ENCODE results near the gene ZBTB45. TPM values are rescaled to one million over a fixed set of nuclear protein-coding genes. Genes with fewer than 3 reads are reported as not detected.

Gene ZBTB45
- polyA plus RNA-seq, 1 experiment: 9.5 TPM

DNA sequence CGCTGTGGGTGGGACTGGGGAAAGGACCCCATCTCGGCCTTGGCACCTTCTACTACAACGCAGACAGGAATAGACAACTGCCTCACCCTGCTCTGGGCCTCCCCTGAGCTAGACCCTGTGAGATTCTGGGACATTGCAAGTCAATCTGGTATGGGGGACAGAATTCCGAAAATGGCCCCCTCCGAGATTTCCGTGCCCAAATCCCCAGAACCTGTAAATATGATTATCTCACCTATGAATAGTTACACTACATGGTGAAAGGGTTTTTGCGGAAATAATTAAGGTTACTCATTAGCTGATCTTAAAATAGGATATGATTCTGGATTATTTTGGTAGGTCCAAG, 618 bp upstream of the ZBTB45 start:
- no peak for DNase-seq (ENCODE audit: low read depth)
- Histone ChIP-seq H3K36me3 (ENCODE audit: control insufficient read depth, insufficient read depth, low read length) (peaks cover 9% of the 10 kb centered on the region), H3K4me3 (ENCODE audit: low read depth, low read length) (peak overlapping the region; percentile 73), H3K27me3 (ENCODE audit: control insufficient read depth, insufficient read depth, low read length) (no peaks in the 10 kb centered on the region)
- CTCF ChIA-PET: interaction anchor here (0.7 to 5.4 kb wide), 31 partner anchors 11 to 220 kb away, joined by 3 to 66 read pairs (median 4); partner anchors contain the start of genes CHMP2A, TRIM28, UBE2M and ZNF324B
- POLR2A ChIA-PET: interaction anchor here (0.7 to 1.3 kb wide), 2 partner anchors 24 to 39 kb away, joined by 3 to 8 read pairs; partner anchors contain the start of gene TRIM28
- TF ChIP-seq, protein P1, sequence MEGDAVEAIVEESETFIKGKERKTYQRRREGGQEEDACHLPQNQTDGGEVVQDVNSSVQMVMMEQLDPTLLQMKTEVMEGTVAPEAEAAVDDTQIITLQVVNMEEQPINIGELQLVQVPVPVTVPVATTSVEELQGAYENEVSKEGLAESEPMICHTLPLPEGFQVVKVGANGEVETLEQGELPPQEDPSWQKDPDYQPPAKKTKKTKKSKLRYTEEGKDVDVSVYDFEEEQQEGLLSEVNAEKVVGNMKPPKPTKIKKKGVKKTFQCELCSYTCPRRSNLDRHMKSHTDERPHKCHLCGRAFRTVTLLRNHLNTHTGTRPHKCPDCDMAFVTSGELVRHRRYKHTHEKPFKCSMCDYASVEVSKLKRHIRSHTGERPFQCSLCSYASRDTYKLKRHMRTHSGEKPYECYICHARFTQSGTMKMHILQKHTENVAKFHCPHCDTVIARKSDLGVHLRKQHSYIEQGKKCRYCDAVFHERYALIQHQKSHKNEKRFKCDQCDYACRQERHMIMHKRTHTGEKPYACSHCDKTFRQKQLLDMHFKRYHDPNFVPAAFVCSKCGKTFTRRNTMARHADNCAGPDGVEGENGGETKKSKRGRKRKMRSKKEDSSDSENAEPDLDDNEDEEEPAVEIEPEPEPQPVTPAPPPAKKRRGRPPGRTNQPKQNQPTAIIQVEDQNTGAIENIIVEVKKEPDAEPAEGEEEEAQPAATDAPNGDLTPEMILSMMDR (IDR thresholded peaks at IDR 0.05; ENCODE audit: insufficient read depth, low read depth, low read length): no peak

DNA sequence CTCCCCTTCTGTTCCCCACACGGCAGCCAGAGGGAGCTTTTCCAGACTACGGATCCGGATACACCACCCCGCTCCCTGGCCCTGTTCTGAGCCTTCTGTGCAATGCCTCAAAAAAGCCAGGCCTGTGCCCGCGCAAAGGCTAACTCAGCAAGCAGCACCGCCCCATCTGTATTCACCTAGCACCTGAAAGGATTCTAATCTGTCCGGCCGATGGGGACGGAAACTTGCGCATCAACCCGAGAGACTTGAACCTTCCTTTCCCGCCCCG, 589 bp downstream of the ZBTB45 start:
- H3K27me3 ChIP-seq (ENCODE audit: control insufficient read depth, insufficient read depth, low read length): no peaks in the 10 kb centered on the region
- TF ChIP-seq, protein P1 (IDR thresholded peaks at IDR 0.05; ENCODE audit: insufficient read depth, low read depth, low read length): peak; percentile 90; the same call in 1 of the 2 replicates
- peak; percentile 8 for DNase-seq (ENCODE audit: low read depth)
- CTCF ChIA-PET: interaction anchor here (0.6 to 5.4 kb wide), 23 partner anchors 8 to 368 kb away, joined by 3 to 66 read pairs (median 4); partner anchors contain the start of genes CHMP2A, TRIM28, ZNF132 and ZNF329
- H3K4me3 ChIP-seq (ENCODE audit: low read depth, low read length): peak overlapping the region; percentile 73
- H3K36me3 ChIP-seq (ENCODE audit: control insufficient read depth, insufficient read depth, low read length): peaks cover 9% of the 10 kb centered on the region
- POLR2A ChIA-PET: no interaction called here

DNA sequence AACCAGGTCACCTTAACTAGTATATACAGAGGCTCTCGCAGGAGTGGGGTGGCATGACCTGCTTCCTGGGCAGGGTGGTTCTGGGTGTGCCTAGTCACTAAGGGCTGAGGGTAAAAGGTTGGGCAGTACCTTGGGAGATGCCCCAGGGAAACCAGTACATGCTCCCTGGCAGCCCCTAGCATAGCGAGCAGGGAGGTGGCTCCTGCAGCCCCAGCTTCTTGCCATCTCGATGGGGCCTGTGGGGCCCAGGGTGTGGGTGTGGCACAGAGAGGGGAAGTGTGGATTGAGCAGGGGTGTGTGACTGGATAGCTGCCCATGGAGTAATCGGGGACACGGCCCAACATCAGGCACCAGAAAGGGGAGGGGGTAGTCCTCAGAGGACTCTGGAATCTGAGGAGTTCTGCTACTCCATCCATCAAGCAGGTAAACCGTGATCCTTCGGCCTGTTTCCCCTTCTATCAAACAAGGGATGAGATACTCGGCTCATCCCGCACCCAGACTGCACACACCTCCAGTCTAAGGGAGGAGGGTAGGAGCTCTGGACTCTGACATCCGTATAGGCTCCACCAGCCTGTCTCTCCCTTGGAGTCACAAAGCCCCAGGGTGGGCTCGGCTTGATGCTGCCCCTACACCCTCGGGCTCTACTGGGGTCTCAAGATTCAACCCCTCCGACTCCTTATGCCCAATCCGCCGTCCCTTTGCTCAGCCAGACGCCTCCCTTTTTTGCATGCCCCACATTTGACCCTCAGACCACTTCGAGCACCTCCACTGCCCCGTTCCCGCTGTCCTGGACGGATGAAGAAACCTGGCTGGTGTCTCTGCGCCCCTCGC, 1.1 kb downstream of the ZBTB45 start:
- CTCF ChIA-PET: interaction anchor here (0.6 to 5.4 kb wide), 23 partner anchors 7 to 368 kb away, joined by 3 to 66 read pairs (median 4); partner anchors contain the start of genes CHMP2A, TRIM28, ZNF132 and ZNF329
- DNase-seq (ENCODE audit: low read depth): no peak
- TF ChIP-seq, protein P1 (IDR thresholded peaks at IDR 0.05; ENCODE audit: insufficient read depth, low read depth, low read length): no peak; the same call in 1 of the 2 replicates

DNA sequence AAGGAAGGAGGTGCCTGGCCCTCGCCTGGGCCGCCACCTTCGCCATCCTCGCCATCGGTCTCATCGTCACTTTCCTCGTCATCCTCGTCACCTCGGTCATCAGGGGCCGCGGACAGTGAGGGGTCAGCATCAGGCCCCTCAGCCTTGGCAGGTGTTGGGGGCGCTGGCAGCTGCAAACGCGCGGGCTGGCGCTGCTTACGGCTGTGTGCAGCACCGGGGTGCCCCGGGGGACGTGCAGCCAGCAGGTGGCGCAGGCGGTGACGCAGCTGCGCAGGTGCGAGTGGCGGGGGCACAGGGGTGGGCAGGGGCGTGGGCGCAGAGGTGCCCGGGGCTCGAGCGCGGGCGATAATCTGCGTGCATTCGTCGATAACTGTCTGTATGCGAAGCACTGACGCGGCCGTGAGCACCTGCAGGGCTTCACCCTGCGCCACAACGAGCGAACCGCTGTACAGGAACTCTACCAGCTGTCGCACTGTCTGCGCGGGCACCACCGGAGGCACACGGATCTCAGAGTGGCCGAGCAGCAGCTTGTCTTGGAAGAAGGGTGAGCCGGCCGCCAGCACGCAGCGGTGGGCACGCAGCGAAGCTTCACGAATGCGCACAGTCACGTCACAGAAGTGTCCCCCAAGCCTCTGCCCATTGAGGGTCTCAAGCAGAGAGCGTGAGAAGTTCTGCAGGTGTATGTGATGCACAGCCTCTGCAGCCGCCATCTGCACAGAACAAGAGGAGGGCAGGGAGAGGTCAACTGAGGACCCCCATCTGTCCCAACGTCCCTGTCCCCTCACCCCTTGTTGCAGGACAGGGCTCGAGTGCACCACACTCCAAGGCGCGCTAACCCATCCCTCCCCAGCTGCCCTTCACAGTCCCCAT, 2.4 kb downstream of the ZBTB45 start:
- TF ChIP-seq, protein P1 (IDR thresholded peaks at IDR 0.05; ENCODE audit: insufficient read depth, low read depth, low read length): no peak
- no peak for DNase-seq (ENCODE audit: low read depth)
- Histone ChIP-seq H3K27me3 (ENCODE audit: control insufficient read depth, insufficient read depth, low read length) (no peaks in the 10 kb centered on the region), H3K36me3 (ENCODE audit: control insufficient read depth, insufficient read depth, low read length) (peaks cover 9% of the 10 kb centered on the region), H3K4me3 (ENCODE audit: low read depth, low read length) (no peak overlapping the region)
- POLR2A ChIA-PET: no interaction called here
- CTCF ChIA-PET: interaction anchor here (1.9 to 5.4 kb wide), 3 partner anchors 18 to 63 kb away, joined by 10 to 66 read pairs (median 43); partner anchors contain the start of gene CHMP2A

More for the DNA sequence above, 1.1 kb downstream of the ZBTB45 start:
- peaks cover 9% of the 10 kb centered on the region for H3K36me3 ChIP-seq (ENCODE audit: control insufficient read depth, insufficient read depth, low read length)
- POLR2A ChIA-PET: no interaction called here
- H3K27me3 ChIP-seq (ENCODE audit: control insufficient read depth, insufficient read depth, low read length): no peaks in the 10 kb centered on the region
- peak overlapping the region; percentile 73 for H3K4me3 ChIP-seq (ENCODE audit: low read depth, low read length)

Measured in BJ (cell line).